ENCODE results near the gene TSTD1.

Gene TSTD1

GRCh38 chr1:161048949-161049722 is 10.4 kb upstream of the TSTD1 start:
- Histone ChIP-seq H3K4me1 (no peaks in the 10 kb centered on the region), H3K9me3 (no peaks in the 10 kb centered on the region; the same call in 1 of the 2 replicates), H3K36me3 (no peaks in the 10 kb centered on the region), H3K27me3 (no peaks in the 10 kb centered on the region), H3K4me3 (ENCODE audit: low read depth, low read length) (no peak overlapping the region)
- no peak for DNase-seq
- TF ChIP-seq CTCF (IDR thresholded peaks at IDR 0.05; ENCODE audit: low read depth, low read length), result no peak

GRCh38 chr1:161047436-161048420 is 9.0 kb upstream of the TSTD1 start:
- Histone ChIP-seq H3K36me3 (peaks cover 4% of the 10 kb centered on the region), H3K27me3 (no peaks in the 10 kb centered on the region), H3K4me3 (ENCODE audit: low read depth, low read length) (no peak overlapping the region), H3K9me3 (no peaks in the 10 kb centered on the region; the same call in 1 of the 2 replicates), H3K4me1 (no peaks in the 10 kb centered on the region)
- TF ChIP-seq CTCF (IDR thresholded peaks at IDR 0.05; ENCODE audit: low read depth, low read length), result no peak
- no peak for DNase-seq

- Histone ChIP-seq H3K9me3 (no peaks in the 10 kb centered on the region; the same call in 1 of the 2 replicates), H3K36me3 (peaks cover 12% of the 10 kb centered on the region), H3K27me3 (no peaks in the 10 kb centered on the region), H3K4me3 (ENCODE audit: low read depth, low read length) (peak overlapping the region; percentile 81), H3K4me1 (no peaks in the 10 kb centered on the region)
- no peak for DNase-seq
- no peak for TF ChIP-seq CTCF (IDR thresholded peaks at IDR 0.05; ENCODE audit: low read depth, low read length)
Observed at GRCh38 chr1:161046605-161047228, 8.0 kb upstream of the TSTD1 start.

- peak; percentile 93 for DNase-seq
- no peaks in the 10 kb centered on the region for H3K4me1 ChIP-seq
- H3K9me3 ChIP-seq, result no peaks in the 10 kb centered on the region; the same call in 1 of the 2 replicates
- H3K27me3 ChIP-seq, result no peaks in the 10 kb centered on the region
- peak within 1 kb of the TSS; percentile 81 for H3K4me3 ChIP-seq (ENCODE audit: low read depth, low read length)
- H3K36me3 ChIP-seq, result peaks cover 20% of the 10 kb centered on the region
- no peak for TF ChIP-seq CTCF (IDR thresholded peaks at IDR 0.05; ENCODE audit: low read depth, low read length)
Observed at GRCh38 chr1:161045736-161046604, 7.2 kb upstream of the TSTD1 start, which contains the start of gene USF1. Gene USF1, minus strand, starts transcription at chr1:161045977. Its CDS starts 2,702 bp downstream, at chr1:161043275.

- Histone ChIP-seq H3K4me3 (ENCODE audit: low read depth, low read length) (peak overlapping the region; percentile 81), H3K36me3 (peaks cover 28% of the 10 kb centered on the region), H3K4me1 (no peaks in the 10 kb centered on the region), H3K9me3 (no peaks in the 10 kb centered on the region; the same call in 1 of the 2 replicates), H3K27me3 (no peaks in the 10 kb centered on the region)
- no peak for TF ChIP-seq CTCF (IDR thresholded peaks at IDR 0.05; ENCODE audit: low read depth, low read length)
- DNase-seq, result peak; percentile 56
Observed at GRCh38 chr1:161044908-161045735, 6.4 kb upstream of the TSTD1 start.
